Liver (tissue), 9 donors: ENCODE results near the gene MTRF1L. TPM values are rescaled to one million over a fixed set of nuclear protein-coding genes. Genes with fewer than 3 reads are reported as not detected.

Experiments
- DNase-seq: peaks from one replicate; pipeline ENCODE4 v3.0.0-alpha.2; 2017; ENCODE audit warnings: low spot score
- H3K27ac ChIP-seq, 2 donors: one replicate each; pipeline ENCODE4 v1.7.0; 2013; ENCODE audit warnings: inconsistent platforms in 2 of 2, low read length in 2 of 2, control low read depth in 1 of 2, low read depth in 1 of 2, mild to moderate bottlenecking in 1 of 2
- H3K27me3 ChIP-seq, 4 donors: one replicate each; pipeline versions ENCODE4 v1.6.1 to v1.7.0; 2013; ENCODE audit warnings: low read length in 3 of 4, inconsistent platforms in 1 of 4, mild to moderate bottlenecking in 1 of 4, moderate library complexity in 1 of 4; ENCODE audit not compliant: control insufficient read depth in 4 of 4, insufficient read depth in 4 of 4
- H3K36me3 ChIP-seq, 4 donors: one replicate each; pipeline versions ENCODE4 v1.6.1 to v1.7.0; 2013; ENCODE audit warnings: low read length in 3 of 4, mild to moderate bottlenecking in 3 of 4, low read depth in 1 of 4, moderate library complexity in 1 of 4; ENCODE audit not compliant: control insufficient read depth in 4 of 4, insufficient read depth in 3 of 4
- H3K4me1 ChIP-seq, 4 donors: one replicate each; pipeline versions ENCODE4 v1.6.1 to v1.7.0; 2013; ENCODE audit warnings: low read length in 3 of 4, mild to moderate bottlenecking in 3 of 4, moderate library complexity in 1 of 4; ENCODE audit not compliant: control insufficient read depth in 4 of 4, insufficient read depth in 4 of 4
- H3K4me3 ChIP-seq, 3 donors: one replicate each; pipeline versions ENCODE4 v1.6.1 to v1.7.0; 2013; ENCODE audit warnings: low read length in 3 of 3, control low read depth in 1 of 3, low read depth in 1 of 3, mild to moderate bottlenecking in 1 of 3
- H3K9ac ChIP-seq, 2 donors: one replicate each; pipeline ENCODE4 v1.7.0; 2013; ENCODE audit warnings: low read length in 2 of 2, mild to moderate bottlenecking in 2 of 2, moderate library complexity in 2 of 2, control low read depth in 1 of 2, low read depth in 1 of 2
- H3K9me3 ChIP-seq, 4 donors: one replicate each; pipeline versions ENCODE4 v1.6.1 to v1.7.0; 2013; ENCODE audit warnings: low read length in 3 of 4; ENCODE audit not compliant: control insufficient read depth in 4 of 4
- EGR1 ChIP-seq, 2 donors: IDR thresholded peaks; 2 replicates each; pipeline ENCODE4 v1.6.1; 2016 to 2018; ENCODE audit warnings: antibody characterized with exemption in 2 of 2, low read depth in 2 of 2
- FOXA1 ChIP-seq: IDR thresholded peaks from 2 replicates; pipeline ENCODE4 v1.6.1; 2016; ENCODE audit warnings: antibody characterized with exemption
- FOXA2 ChIP-seq: IDR thresholded peaks from 2 replicates; pipeline ENCODE4 v1.6.1; 2016; ENCODE audit warnings: antibody characterized with exemption
- GABPA ChIP-seq, 2 donors: IDR thresholded peaks in 1 of 2; conservative IDR thresholded peaks in 1 of 2; 2 replicates each; pipeline ENCODE4 v1.6.1; 2016; ENCODE audit warnings: antibody characterized with exemption in 2 of 2, mild to moderate bottlenecking in 1 of 2, moderate library complexity in 1 of 2
- HNF4A ChIP-seq, 2 donors: conservative IDR thresholded peaks; 2 replicates each; pipeline ENCODE4 v1.6.1; 2016; ENCODE audit warnings: antibody characterized with exemption in 2 of 2, mild to moderate bottlenecking in 2 of 2
- HNF4G ChIP-seq: IDR thresholded peaks from 2 replicates; pipeline ENCODE4 v1.6.1; 2016; ENCODE audit warnings: antibody characterized with exemption
- JUND ChIP-seq, 2 donors: IDR thresholded peaks; 2 replicates each; pipeline ENCODE4 v1.6.1; 2016; ENCODE audit warnings: antibody characterized with exemption in 2 of 2
- NR2F2 ChIP-seq: IDR thresholded peaks from 2 replicates; pipeline ENCODE4 v1.6.1; 2016; ENCODE audit warnings: antibody characterized with exemption
- RAD21 ChIP-seq, 2 donors: IDR thresholded peaks; 2 replicates each; pipeline ENCODE4 v1.6.1; 2016; ENCODE audit warnings: antibody characterized with exemption in 2 of 2, mild to moderate bottlenecking in 2 of 2
- RXRA ChIP-seq, 2 donors: IDR thresholded peaks; 2 replicates each; pipeline ENCODE4 v1.6.1; 2017 to 2018; ENCODE audit warnings: antibody characterized with exemption in 2 of 2, mild to moderate bottlenecking in 1 of 2
- SP1 ChIP-seq: IDR thresholded peaks from 2 replicates; pipeline ENCODE4 v1.6.1; 2018; ENCODE audit warnings: antibody characterized with exemption, mild to moderate bottlenecking
- TAF1 ChIP-seq: conservative IDR thresholded peaks from 2 replicates; pipeline ENCODE4 v1.6.1; 2016; ENCODE audit warnings: antibody characterized with exemption, mild to moderate bottlenecking
- YY1 ChIP-seq: IDR thresholded peaks from 2 replicates; pipeline ENCODE4 v1.6.1; 2016; ENCODE audit warnings: antibody characterized with exemption, mild to moderate bottlenecking
- WGBS: extraction: QIAGEN DNeasy Blood & Tissue Kit; methylation state at CpG from one replicate; pipeline ENCODE4 v1.1.7; 2013; 5-methylcytosine and 5-hydroxymethylcytosine counted together
- polyA plus RNA-seq, 2 donors: library from polyadenylated mRNA; stranded (reverse) in 1 of 2; unstranded in 1 of 2; fragments of 200-250 nt in 1 of 2; fragments of >200 nt in 1 of 2; fragmentation: Nextera tagmentation in 1 of 2; extraction: Ambion mirVana in 1 of 2; gene quantifications; one replicate each; pipeline versions ENCODE4 v1.2.1 to v1.2.3, GENCODE V29; 2013 to 2015
- total RNA-seq, 2 donors: library from RNA; depleted of rRNA; stranded (reverse); fragments of >200 nt; gene quantifications; one replicate each; pipeline ENCODE4 v1.2.3, GENCODE V29; 2014
- TF ChIP-seq, protein P1 (sequence below): IDR thresholded peaks from 2 replicates; pipeline ENCODE4 v1.6.1; 2016; ENCODE audit warnings: antibody characterized with exemption
- TF ChIP-seq, protein P2 (sequence below): IDR thresholded peaks from 2 replicates; pipeline ENCODE4 v1.6.1; 2016; ENCODE audit warnings: antibody characterized with exemption, mild to moderate bottlenecking
- TF ChIP-seq, protein P3 (sequence below): fragments of 150-350 bp; IDR thresholded peaks from 2 replicates; pipeline ENCODE4 v1.5.1; 2017; ENCODE audit warnings: improper control_type of control experiment, low read depth, low read length; ENCODE audit not compliant: missing input control
- TF ChIP-seq, protein P4 (sequence below): IDR thresholded peaks from 2 replicates; pipeline ENCODE4 v1.6.1; 2016; ENCODE audit warnings: antibody characterized with exemption
- TF ChIP-seq, protein P5 (sequence below): IDR thresholded peaks from 2 replicates; pipeline ENCODE4 v1.6.1; 2016; ENCODE audit warnings: antibody characterized with exemption
- donor health status: healthy.
- donor health status: healthy.
- donor health status: healthy.
- donor health status: healthy.
- donor health status: healthy.

MTRF1L gene, protein sequence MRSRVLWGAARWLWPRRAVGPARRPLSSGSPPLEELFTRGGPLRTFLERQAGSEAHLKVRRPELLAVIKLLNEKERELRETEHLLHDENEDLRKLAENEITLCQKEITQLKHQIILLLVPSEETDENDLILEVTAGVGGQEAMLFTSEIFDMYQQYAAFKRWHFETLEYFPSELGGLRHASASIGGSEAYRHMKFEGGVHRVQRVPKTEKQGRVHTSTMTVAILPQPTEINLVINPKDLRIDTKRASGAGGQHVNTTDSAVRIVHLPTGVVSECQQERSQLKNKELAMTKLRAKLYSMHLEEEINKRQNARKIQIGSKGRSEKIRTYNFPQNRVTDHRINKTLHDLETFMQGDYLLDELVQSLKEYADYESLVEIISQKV
- total RNA-seq, result 10 to 100 TPM in 1 of 2 donors, 1 to 10 TPM in 1; 6.1 to 10.7 TPM
- 10 to 100 TPM in 1 of 2 donors, 1 to 10 TPM in 1; 6.2 to 11.1 TPM for polyA plus RNA-seq

DNA sequence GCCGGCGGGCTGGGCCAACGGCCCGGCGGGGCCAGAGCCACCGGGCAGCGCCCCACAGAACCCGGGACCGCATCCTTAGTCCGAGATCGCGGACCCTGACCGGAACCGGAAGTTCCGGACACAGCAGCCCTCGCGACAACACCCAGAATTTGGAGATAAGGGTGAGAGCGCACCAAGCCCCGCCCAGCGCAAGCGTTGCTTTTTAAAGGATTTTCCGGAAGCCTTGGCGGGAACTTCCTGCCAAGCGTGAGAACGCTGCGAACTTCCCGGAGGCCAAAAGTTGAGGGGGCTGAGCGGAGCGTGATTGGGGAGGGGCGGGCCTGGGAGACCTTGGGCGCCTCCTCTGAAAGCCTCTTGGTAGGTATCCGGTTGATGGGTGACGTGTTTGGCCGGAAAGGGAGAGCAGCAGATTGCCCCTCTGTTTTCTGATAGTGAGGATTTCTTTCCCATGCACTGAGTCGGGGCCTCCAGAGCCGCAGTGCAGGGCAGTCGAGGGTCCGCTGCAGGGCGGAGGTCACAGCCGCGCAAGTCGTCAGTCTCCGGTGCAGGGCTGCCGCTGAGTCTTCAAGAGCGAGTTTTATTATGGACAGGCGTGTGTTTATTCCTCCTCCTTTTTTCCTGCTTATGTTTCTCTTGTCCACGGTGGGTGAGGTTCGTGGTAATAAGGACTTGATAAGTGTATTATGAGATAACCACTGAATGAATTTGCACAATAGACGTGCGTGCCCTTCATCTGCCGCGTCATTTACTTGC lies at the start of gene MTRF1L:
MTRF1L (minus strand) TSS at position 97 of the 753 bp plus-strand sequence; CDS start at position 73, 24 bp downstream.
- DNase-seq, result peak; percentile 88
- Histone ChIP-seq H3K36me3 (no peaks in the 10 kb centered on the region), H3K27ac (peak within 1 kb of the TSS; percentile 86 to 91), H3K27me3 (no peaks in the 10 kb centered on the region), H3K4me1 (peaks cover 5 to 29% (median 13%) of the 10 kb centered on the region in 4 donors), H3K9ac (peak within 1 kb of the TSS; percentile 70 to 87), H3K9me3 (no peaks in the 10 kb centered on the region), H3K4me3 (peak within 1 kb of the TSS; percentile 94 to 100 (median 99))
- TF ChIP-seq FOXA1, result no peak
- peak in 1 of 2 donors; percentile 38 for TF ChIP-seq JUND (IDR thresholded peaks at IDR 0.05)
- TF ChIP-seq, protein P1, sequence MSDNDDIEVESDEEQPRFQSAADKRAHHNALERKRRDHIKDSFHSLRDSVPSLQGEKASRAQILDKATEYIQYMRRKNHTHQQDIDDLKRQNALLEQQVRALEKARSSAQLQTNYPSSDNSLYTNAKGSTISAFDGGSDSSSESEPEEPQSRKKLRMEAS, result peak; percentile 84
- no peak for TF ChIP-seq FOXA2
- TF ChIP-seq HNF4G, result peak; percentile 6
- peak; percentile 89 to 95 for TF ChIP-seq GABPA (IDR thresholded peaks at IDR 0.05 in 1 of 2, conservative IDR thresholded peaks at IDR 0.05 in 1 of 2)
- peak; percentile 63 for TF ChIP-seq YY1
- TF ChIP-seq RXRA (IDR thresholded peaks at IDR 0.05), result peak; percentile 75 to 76
- TF ChIP-seq, protein P2, sequence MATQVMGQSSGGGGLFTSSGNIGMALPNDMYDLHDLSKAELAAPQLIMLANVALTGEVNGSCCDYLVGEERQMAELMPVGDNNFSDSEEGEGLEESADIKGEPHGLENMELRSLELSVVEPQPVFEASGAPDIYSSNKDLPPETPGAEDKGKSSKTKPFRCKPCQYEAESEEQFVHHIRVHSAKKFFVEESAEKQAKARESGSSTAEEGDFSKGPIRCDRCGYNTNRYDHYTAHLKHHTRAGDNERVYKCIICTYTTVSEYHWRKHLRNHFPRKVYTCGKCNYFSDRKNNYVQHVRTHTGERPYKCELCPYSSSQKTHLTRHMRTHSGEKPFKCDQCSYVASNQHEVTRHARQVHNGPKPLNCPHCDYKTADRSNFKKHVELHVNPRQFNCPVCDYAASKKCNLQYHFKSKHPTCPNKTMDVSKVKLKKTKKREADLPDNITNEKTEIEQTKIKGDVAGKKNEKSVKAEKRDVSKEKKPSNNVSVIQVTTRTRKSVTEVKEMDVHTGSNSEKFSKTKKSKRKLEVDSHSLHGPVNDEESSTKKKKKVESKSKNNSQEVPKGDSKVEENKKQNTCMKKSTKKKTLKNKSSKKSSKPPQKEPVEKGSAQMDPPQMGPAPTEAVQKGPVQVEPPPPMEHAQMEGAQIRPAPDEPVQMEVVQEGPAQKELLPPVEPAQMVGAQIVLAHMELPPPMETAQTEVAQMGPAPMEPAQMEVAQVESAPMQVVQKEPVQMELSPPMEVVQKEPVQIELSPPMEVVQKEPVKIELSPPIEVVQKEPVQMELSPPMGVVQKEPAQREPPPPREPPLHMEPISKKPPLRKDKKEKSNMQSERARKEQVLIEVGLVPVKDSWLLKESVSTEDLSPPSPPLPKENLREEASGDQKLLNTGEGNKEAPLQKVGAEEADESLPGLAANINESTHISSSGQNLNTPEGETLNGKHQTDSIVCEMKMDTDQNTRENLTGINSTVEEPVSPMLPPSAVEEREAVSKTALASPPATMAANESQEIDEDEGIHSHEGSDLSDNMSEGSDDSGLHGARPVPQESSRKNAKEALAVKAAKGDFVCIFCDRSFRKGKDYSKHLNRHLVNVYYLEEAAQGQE, result peak; percentile 75
- TF ChIP-seq, protein P3, sequence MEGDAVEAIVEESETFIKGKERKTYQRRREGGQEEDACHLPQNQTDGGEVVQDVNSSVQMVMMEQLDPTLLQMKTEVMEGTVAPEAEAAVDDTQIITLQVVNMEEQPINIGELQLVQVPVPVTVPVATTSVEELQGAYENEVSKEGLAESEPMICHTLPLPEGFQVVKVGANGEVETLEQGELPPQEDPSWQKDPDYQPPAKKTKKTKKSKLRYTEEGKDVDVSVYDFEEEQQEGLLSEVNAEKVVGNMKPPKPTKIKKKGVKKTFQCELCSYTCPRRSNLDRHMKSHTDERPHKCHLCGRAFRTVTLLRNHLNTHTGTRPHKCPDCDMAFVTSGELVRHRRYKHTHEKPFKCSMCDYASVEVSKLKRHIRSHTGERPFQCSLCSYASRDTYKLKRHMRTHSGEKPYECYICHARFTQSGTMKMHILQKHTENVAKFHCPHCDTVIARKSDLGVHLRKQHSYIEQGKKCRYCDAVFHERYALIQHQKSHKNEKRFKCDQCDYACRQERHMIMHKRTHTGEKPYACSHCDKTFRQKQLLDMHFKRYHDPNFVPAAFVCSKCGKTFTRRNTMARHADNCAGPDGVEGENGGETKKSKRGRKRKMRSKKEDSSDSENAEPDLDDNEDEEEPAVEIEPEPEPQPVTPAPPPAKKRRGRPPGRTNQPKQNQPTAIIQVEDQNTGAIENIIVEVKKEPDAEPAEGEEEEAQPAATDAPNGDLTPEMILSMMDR, result no peak
- TF ChIP-seq TAF1, result peak; percentile 24
- TF ChIP-seq HNF4A (conservative IDR thresholded peaks at IDR 0.05), result peak; percentile 29 to 46
- TF ChIP-seq, protein P4, sequence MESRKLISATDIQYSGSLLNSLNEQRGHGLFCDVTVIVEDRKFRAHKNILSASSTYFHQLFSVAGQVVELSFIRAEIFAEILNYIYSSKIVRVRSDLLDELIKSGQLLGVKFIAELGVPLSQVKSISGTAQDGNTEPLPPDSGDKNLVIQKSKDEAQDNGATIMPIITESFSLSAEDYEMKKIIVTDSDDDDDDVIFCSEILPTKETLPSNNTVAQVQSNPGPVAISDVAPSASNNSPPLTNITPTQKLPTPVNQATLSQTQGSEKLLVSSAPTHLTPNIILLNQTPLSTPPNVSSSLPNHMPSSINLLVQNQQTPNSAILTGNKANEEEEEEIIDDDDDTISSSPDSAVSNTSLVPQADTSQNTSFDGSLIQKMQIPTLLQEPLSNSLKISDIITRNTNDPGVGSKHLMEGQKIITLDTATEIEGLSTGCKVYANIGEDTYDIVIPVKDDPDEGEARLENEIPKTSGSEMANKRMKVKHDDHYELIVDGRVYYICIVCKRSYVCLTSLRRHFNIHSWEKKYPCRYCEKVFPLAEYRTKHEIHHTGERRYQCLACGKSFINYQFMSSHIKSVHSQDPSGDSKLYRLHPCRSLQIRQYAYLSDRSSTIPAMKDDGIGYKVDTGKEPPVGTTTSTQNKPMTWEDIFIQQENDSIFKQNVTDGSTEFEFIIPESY, result peak; percentile 99
- peak; percentile 84 for TF ChIP-seq NR2F2
- TF ChIP-seq, protein P5, sequence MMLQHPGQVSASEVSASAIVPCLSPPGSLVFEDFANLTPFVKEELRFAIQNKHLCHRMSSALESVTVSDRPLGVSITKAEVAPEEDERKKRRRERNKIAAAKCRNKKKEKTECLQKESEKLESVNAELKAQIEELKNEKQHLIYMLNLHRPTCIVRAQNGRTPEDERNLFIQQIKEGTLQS, result no peak
- peak; percentile 64 to 78 for TF ChIP-seq EGR1 (IDR thresholded peaks at IDR 0.05; ENCODE audit: low read depth in 2 of 2)
- TF ChIP-seq SP1, result peak; percentile 73
- peak in 1 of 2 donors; percentile 11 for TF ChIP-seq RAD21 (IDR thresholded peaks at IDR 0.05)
- under 1% methylated on average over 52 of the region's 52 CpGs for WGBS
